Lung (tissue), 16 donors: ENCODE data around the gene MRPL41. TPM values are rescaled to one million over a fixed set of nuclear protein-coding genes. Genes with fewer than 3 reads are reported as not detected.

Experiments
- ATAC-seq: fragments of 200-7000 bp; cut with Tn5 transposase; one replicate; pipeline ENCODE4 v1.9.1; 2020; ENCODE audit warnings: moderate number of reproducible peaks; ENCODE audit not compliant: insufficient read depth, low FRiP score
- DNase-seq, 3 donors: peaks; one replicate each; pipeline ENCODE4 v3.0.0-alpha.2; 2013 to 2017
- H3K27ac ChIP-seq, 2 donors: one replicate each; pipeline ENCODE4 v1.5.1; 2013; ENCODE audit warnings: mild to moderate bottlenecking in 2 of 2, moderate library complexity in 2 of 2, control low read depth in 1 of 2, inconsistent platforms in 1 of 2, low read depth in 1 of 2, low read length in 1 of 2
- H3K27me3 ChIP-seq, 3 donors: one replicate each; pipeline ENCODE4 v1.5.1; 2013; ENCODE audit warnings: low read length in 2 of 3; ENCODE audit not compliant: control insufficient read depth in 3 of 3, insufficient read depth in 3 of 3
- H3K36me3 ChIP-seq, 4 donors: one replicate each; pipeline ENCODE4 v1.5.1; 2013; ENCODE audit warnings: low read length in 4 of 4, mild to moderate bottlenecking in 1 of 4, moderate library complexity in 1 of 4; ENCODE audit not compliant: control insufficient read depth in 4 of 4, insufficient read depth in 4 of 4
- H3K4me1 ChIP-seq, 5 donors: one replicate each; pipeline ENCODE4 v1.5.1; 2013; ENCODE audit warnings: low read length in 5 of 5, mild to moderate bottlenecking in 2 of 5, moderate library complexity in 1 of 5; ENCODE audit not compliant: control insufficient read depth in 5 of 5, insufficient read depth in 5 of 5
- H3K4me3 ChIP-seq: one replicate; pipeline ENCODE4 v1.5.1; 2013; ENCODE audit warnings: mild to moderate bottlenecking, control low read depth, moderate library complexity
- H3K9ac ChIP-seq, 2 donors: one replicate each; pipeline ENCODE4 v1.5.1; 2013; ENCODE audit warnings: low read length in 2 of 2, control low read depth in 1 of 2; ENCODE audit not compliant: insufficient read depth in 1 of 2
- H3K9me3 ChIP-seq, 4 donors: one replicate each; pipeline ENCODE4 v1.5.1; 2013; ENCODE audit warnings: low read length in 3 of 4, mild to moderate bottlenecking in 1 of 4, moderate library complexity in 1 of 4; ENCODE audit not compliant: control insufficient read depth in 4 of 4, insufficient read depth in 3 of 4
- WGBS, 2 donors: extraction: QIAGEN DNeasy Blood & Tissue Kit; methylation state at CpG; one replicate each; pipeline ENCODE4 v1.1.7; 2013; 5-methylcytosine and 5-hydroxymethylcytosine counted together
- long read RNA-seq, 5 donors: transcript quantifications; one replicate each; lab custom pipeline, GENCODE V29; 2026
- polyA plus RNA-seq, 2 donors: library from polyadenylated mRNA; stranded (reverse); fragments of 200-250 nt; gene quantifications; one replicate each; pipeline ENCODE4 v1.2.1, GENCODE V29; 2013
- total RNA-seq, 2 donors: library from RNA; depleted of rRNA in 1 of 2; stranded (reverse); fragments of >200 nt in 1 of 2; gene quantifications; one replicate each; pipeline ENCODE4 v1.2.1, GENCODE V29; 2014 to 2021
- TF ChIP-seq, protein P1 (sequence below): IDR thresholded peaks from 2 replicates; pipeline ENCODE4 v1.5.1; 2012; ENCODE audit warnings: mild to moderate bottlenecking; ENCODE audit errors: control extremely low read depth, extremely low read depth
- donor health status: control.
- donor health status: control.
- donor health status: Bipolar disorder and iron deficiency.
- donor health status: healthy.
- donor health status: DM: yes; HTN: yes; CAD: no.

MRPL41 gene
- total RNA-seq (10 to 100 TPM; 24.2 to 55.2 TPM), polyA plus RNA-seq (100 to 1,000 TPM in 1 of 2 donors, 10 to 100 TPM in 1; 51.3 to 110 TPM)
- long read RNA-seq, donor 1, transcript MRPL41-201 (2 exons, 1,262 nt) = major isoform, 54 of 54 reads
- long read RNA-seq, donor 1, partial matches to known transcripts = 0 of 54 reads
- long read RNA-seq, donor 1, other reads (novel, unspliced or antisense) = 0 of 54 reads
- long read RNA-seq, donor 2, transcript MRPL41-201 (2 exons, 1,262 nt) = major isoform, 23 of 23 reads
- long read RNA-seq, donor 2, partial matches to known transcripts = 0 of 23 reads
- long read RNA-seq, donor 2, other reads (novel, unspliced or antisense) = 0 of 23 reads
- long read RNA-seq, donor 3, transcript MRPL41-201 (2 exons, 1,262 nt) = major isoform, 18 of 18 reads
- long read RNA-seq, donor 3, partial matches to known transcripts = 0 of 18 reads
- long read RNA-seq, donor 3, other reads (novel, unspliced or antisense) = 0 of 18 reads
- long read RNA-seq, donor 4, transcript MRPL41-201 (2 exons, 1,262 nt) = major isoform, 24 of 29 reads
- long read RNA-seq, donor 4, partial matches to known transcripts = 5 of 29 reads
- long read RNA-seq, donor 4, other reads (novel, unspliced or antisense) = 0 of 29 reads
- long read RNA-seq, donor 5, transcript MRPL41-201 (2 exons, 1,262 nt) = major isoform, 55 of 65 reads
- long read RNA-seq, donor 5, partial matches to known transcripts = 10 of 65 reads
- long read RNA-seq, donor 5, other reads (novel, unspliced or antisense) = 0 of 65 reads

DNA sequence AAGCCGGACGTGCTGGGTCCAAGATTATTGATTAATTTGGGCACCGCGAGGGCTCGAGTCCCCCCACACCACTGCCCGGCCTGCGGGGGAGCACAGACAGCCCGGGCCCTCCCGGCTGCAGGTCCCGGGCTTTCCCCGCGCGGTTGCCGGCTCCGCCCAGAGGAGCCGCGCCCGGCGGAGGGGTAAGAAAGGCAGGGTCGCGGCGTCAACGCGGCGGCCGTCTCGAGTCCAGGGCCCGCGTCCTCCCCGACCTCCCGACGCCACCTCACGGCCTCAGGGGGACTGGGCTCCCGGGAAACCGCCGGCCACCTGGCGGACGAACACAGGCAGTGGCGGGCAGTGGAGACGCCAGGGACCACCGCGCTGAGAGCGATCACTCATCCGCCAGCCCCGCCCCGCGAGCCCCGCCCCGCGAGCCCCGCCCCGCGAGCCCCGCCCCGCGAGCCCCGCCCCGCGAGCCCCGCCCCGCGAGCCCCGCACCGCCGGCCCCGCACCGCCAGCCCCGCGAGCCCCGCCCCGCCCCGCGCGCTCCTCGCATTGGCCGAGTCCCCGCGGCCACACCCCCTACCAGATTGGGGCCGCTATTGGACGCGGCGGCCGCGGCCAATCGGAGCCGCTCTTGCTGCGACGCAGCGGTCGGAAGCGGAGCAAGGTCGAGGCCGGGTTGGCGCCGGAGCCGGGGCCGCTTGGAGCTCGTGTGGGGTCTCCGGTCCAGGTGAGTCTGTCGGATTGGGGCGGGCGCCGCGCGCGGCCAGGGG, at the start of gene MRPL41:
Gene MRPL41 (plus strand): TSS at position 616 of the 758 bp plus-strand sequence. CDS start 203 bp downstream, outside the sequence.
- ATAC-seq = peak; percentile 90
- no peaks in the 10 kb centered on the region for H3K9me3 ChIP-seq
- DNase-seq = peak; percentile 83 to 94 (median 92)
- H3K4me1 ChIP-seq = peaks cover 0 to 14% (median 6%) of the 10 kb centered on the region in 5 donors
- peak within 1 kb of the TSS; percentile 28 for H3K9ac ChIP-seq
- H3K4me3 ChIP-seq = peak within 1 kb of the TSS; percentile 72
- no peaks in the 10 kb centered on the region for H3K27me3 ChIP-seq
- peak within 1 kb of the TSS; percentile 85 to 97 for H3K27ac ChIP-seq
- TF ChIP-seq, protein P1, sequence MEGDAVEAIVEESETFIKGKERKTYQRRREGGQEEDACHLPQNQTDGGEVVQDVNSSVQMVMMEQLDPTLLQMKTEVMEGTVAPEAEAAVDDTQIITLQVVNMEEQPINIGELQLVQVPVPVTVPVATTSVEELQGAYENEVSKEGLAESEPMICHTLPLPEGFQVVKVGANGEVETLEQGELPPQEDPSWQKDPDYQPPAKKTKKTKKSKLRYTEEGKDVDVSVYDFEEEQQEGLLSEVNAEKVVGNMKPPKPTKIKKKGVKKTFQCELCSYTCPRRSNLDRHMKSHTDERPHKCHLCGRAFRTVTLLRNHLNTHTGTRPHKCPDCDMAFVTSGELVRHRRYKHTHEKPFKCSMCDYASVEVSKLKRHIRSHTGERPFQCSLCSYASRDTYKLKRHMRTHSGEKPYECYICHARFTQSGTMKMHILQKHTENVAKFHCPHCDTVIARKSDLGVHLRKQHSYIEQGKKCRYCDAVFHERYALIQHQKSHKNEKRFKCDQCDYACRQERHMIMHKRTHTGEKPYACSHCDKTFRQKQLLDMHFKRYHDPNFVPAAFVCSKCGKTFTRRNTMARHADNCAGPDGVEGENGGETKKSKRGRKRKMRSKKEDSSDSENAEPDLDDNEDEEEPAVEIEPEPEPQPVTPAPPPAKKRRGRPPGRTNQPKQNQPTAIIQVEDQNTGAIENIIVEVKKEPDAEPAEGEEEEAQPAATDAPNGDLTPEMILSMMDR = peak; percentile 3
- H3K36me3 ChIP-seq = peaks cover 3 to 15% (median 3%) of the 10 kb centered on the region in 4 donors
- 0 to 1% methylated on average over 65 to 95 of the region's 106 CpGs for WGBS, 2 donors

DNA sequence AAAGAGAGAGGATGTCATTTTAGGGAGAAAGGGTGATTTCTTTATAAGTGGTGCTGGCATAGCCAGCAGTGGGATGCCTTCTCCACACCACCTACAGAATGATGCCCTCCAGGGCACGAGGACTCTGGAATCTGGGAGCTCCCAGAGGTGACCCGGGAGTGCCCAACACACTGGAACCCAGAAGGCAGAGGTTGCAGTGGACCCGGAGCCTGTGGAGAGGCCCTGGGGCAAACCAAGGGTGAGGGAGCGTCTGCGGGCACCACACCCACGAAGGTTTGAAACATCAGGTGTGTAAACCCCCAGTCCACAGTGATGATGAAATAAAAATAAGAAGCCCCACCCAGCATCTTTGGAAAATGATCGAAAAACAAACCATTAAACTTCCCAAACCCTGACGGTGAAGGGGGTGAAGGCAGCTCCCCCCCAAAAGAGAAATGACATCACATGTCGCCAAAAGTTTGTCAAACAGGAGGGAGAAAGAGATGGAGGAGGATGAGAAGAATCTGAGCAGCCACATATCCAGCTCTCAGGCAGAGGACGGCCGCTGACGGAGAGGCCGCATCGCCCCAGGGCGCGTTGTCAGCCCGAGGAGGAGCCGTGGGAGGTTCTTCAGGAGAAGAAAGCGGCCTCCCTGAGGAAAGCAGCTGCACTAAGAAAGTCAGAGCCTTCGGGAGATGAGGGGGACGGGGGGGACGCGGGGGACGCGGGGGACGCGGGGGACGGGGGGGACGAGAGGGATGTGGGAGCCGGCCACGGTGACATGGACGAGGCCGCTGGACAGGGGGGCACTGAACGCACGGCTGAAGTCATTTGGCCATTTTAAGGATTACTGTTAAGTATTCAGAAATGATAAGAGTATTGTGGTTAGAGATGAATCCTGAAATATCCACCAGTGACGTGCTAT, 49.4 kb upstream of the MRPL41 start:
- H3K27me3 ChIP-seq = no peaks in the 10 kb centered on the region
- H3K9me3 ChIP-seq = no peaks in the 10 kb centered on the region
- DNase-seq (no peak), ATAC-seq (no peak)
- H3K36me3 ChIP-seq = no peaks in the 10 kb centered on the region
- no peak overlapping the region for H3K4me3 ChIP-seq
- WGBS, 2 donors = 78 to 85% methylated on average over 28 to 35 of the region's 36 CpGs
- TF ChIP-seq, protein P1 = no peak
- no peak overlapping the region for H3K9ac ChIP-seq
- H3K4me1 ChIP-seq = no peaks in the 10 kb centered on the region
- no peak overlapping the region for H3K27ac ChIP-seq

DNA sequence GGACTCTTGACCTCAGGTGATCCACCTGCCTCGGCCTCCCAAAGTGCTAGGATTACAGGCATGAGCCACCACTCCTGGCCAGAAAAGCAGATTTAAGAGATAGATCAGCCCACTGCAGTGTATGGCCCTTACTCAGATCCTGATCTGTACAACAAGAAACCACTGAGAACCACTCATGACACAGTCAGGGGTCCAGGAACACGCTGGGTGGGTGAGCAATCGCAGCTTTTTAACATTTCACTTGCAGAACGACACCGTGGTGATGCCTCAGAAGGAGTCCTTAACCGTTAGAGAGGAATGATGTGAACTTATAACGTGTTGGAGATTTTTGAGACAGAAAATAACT, 47.3 kb upstream of the MRPL41 start:
- Histone ChIP-seq H3K4me1 (no peaks in the 10 kb centered on the region), H3K9ac (no peak overlapping the region), H3K9me3 (no peaks in the 10 kb centered on the region), H3K27ac (no peak overlapping the region), H3K4me3 (no peak overlapping the region), H3K36me3 (no peaks in the 10 kb centered on the region), H3K27me3 (no peaks in the 10 kb centered on the region)
- TF ChIP-seq, protein P1 = no peak
- DNase-seq = no peak
- WGBS, 2 donors = 90 to 91% methylated on average over 7 of the region's 7 CpGs
- ATAC-seq = no peak
